ENCODE results near the gene ATP1A3.

ATP1A3 gene

DNA sequence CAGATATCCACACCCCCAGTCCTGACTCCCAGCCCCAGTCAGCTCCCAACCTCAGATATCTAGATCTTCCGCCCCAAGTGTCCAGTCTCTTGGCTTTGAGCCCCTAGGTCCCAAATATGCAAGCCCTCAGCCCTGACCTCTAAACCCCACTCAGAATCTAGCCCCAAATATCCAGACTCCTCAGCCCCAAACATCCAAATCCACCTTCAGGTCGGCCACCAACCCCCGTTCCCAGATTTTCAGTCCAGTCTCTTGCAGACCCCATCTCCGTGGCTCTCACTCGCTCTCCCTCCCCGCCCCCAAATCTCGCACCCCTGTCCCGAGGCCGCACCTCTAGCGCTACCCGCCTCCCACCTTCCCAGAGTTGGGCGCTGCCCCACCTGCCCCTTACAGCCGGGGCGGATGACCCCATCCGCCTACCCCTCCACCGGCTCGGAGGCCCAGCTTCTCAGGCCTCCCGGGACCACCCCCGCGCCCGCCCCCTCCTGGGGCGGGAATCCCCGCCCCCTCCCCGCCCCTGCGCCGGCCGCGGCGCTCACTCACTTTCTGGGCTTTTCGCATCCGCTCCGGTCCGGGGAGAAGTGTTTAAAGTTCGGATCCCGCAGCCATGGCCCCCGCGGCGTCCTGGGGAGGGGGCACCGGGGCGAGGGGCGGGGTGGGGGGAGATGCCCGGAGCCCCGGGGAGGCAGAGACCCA lies 66.4 kb downstream of the ATP1A3 start:
- DNase-seq: no peak

DNA sequence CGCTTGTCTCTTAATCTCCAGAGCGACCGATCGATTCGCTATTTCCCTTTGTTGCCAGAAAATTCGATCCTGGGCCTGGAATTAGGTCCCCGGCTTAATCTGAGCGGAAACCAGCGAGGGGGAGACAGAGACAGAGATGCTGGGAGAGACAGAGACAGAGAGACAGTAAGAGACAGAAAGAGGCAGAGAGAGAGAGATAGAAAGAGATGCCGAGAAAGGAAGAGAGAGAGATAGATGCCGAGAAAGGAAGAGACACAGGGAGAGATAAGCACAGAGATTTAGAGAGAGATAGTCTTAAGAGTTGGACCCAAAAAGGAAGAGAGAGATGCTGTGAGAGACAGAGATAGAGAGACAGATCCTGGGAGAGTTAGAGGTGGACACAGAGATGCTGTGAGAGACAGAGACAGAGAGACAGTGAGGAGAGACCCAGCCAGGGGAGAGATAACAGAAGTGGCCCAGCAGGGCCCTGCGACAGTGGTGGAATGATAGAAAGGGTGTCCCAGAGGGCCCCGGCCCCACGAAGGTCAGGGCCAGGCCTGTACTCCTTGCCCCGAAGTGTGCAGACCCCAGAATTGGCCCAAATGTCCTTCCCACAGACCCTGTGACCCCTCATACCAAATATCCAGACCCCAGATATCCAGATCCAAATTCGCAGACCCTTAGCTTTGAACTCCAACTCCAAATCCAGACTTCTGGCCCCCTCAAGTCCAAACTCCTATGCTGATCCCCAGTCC lies 67.1 kb downstream of the ATP1A3 start:
- no peak for DNase-seq

DNA sequence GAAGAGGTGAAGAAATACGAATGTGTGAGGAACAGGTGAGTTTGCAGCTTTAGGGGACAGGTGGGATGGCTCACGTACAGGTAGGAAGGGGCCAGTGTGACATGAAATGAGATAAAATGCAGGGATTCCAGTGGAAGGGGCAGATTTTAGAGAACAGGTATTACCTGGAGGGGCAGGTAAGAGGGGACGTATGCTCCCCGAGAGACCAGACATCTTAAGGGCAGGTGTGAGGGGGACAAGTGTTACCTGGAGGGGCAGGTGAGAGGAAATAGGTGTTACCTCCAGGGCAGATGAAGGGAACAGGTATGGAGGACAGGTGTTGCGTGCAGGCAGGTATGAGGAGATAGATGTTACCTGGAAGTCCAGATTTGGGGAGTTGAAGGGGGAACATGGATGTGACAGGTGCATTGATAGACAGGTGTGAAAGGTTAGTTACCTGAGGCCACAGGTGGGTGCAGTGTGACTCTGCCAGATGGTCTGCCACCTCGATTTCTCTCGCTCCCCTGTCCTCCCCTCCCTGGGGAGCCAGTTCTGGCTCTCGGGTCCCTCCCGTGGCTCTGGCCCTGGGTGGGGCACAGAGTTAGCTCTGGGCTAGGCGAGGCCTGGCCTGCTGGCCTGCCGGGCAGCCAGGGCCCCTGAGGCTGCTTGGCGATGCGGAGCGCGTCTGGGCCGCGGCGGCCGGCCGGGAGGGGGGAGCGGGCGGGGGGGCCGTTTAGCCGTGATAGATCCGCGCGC lies 67.8 kb downstream of the ATP1A3 start:
- DNase-seq: peak; percentile 26

DNA sequence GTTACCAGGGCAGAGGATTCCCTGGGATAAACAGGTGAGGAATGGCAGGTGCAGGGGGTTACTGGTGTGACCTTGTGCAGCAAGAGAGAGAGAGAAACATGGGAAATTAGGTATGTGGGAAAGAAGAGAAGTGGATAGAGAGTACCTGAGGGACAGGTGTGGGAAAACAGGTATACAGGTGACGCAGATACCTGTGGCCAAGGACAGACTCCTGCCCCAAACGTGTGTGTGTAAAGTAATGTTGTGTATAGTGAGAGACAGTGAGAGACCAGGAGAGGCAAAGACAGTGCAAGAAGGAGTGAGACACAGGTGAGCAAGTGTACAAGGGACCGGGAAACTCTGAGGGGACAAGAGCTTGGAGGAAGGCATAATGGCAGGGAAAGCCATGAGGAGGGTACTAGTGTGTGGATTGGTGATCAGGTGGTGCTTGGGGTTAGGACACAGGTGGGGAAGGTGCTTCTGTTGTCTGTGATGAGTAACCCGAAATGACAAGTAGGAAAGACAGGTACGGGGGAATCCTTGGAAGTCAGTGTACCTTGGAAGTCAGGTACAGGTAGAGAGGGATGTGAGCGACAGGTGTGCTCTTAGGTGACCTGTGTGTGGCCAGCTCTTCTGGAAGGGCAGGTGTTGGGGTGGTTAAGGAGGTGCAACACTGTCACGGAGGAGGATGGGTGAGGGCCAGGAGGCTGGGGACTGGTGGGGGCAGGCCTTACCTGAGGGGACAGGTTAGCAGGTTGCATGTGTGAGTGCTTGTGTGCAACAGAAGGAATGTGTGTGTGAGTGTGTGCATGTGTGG lies 68.6 kb downstream of the ATP1A3 start:
- peak; percentile 64 for DNase-seq

DNA sequence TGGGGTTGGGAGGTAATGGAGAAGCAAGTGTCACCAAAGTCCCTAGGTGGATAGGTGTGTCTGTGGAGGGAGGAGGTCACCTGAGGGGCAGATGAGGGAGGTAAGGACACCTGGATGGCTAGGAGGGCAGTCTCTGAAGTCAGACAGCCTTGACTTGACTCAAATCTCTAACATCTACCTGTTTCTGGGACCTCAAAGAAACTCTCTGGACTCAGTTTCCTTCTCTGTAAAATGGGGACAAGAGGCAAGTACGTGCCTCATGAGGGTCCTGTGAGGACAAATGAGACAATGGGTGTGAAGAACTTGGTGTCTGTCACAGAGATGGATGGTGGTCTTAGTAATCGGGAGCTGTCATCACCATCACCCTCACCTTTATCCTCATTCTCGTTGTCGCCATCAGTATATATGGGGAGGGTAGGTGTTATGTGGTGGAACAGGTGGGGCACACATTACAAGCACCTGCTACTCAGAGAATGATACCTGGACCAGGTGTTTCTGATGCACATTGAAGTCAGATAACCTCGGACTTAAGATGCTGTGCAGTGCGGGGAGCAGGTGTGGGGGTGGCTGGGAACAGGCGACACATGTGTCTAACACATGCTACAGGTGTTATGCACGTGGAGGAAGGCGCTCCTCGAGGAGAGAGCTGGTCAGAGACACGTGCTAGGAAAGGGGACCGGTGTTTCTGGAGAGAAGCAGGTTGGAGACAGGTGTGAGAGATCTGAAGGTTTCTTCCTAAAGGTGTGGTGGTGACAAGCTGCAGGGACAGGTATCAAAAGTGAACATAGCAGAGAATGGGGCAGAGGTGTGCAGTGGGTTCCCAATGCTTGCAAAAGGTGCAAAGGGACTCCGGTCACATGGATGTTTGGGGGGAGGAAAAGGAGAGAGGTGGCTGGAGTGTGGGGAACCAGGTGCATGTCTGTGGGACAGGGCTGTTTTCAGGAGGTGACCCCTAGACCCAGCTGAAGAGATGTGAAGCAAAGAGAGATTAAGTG lies 69.6 kb downstream of the ATP1A3 start:
- DNase-seq: peak; percentile 44

DNA sequence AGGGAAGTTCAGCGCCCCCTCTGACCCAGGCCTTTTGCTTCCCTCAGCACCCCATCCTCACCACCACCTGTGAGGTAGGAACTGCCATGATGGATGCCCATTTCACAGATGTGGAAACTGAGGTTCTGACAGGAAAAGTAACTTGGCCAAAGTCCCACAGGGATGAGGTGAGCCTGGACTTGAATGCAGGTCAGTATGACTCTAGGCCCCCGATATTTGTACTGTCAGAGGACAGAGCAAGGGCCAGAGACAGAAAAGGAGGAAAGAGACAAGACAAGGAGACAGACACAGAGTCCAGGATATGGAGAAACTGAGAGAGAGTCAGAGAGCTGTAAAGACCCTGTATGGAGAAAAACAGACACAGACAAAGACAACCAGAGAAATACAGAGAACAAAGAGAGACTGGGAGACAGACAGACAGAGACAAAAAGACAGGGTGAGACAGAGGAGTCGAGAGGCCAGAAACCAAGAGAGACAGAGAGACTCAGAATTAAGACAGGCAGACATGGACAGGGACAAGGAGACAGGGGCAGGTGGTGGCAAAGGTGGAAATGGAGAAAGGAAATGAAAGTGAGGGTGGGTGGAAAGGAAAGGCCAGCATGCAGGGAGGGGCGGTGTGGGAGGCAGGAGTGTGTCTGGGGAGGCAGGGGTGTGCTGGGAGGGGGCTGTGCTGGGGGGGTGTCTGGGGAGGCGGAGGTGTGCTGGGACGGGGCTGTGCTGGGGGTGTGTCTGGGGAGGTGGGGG lies 70.8 kb downstream of the ATP1A3 start:
- no peak for DNase-seq

DNA sequence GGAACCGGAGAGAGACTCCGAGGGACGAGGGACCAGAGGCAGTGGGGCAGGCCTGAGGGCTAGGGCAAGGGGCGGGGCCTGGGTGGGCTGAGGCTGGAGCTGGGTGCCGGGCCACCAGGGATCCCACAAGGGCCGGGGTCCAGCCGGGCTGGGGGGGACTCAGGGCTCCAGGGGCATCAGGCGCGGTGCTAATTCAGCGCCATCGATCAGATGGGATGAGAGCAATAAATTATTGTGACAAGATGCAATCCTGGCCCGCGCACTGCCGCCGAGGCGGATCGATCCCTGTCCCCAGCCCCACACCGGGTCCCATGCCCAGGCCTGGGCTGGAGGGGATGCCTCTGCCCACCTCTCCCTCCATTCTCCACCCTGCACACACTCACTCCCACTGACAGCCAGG lies 71.4 kb downstream of the ATP1A3 start:
- DNase-seq: no peak

DNA sequence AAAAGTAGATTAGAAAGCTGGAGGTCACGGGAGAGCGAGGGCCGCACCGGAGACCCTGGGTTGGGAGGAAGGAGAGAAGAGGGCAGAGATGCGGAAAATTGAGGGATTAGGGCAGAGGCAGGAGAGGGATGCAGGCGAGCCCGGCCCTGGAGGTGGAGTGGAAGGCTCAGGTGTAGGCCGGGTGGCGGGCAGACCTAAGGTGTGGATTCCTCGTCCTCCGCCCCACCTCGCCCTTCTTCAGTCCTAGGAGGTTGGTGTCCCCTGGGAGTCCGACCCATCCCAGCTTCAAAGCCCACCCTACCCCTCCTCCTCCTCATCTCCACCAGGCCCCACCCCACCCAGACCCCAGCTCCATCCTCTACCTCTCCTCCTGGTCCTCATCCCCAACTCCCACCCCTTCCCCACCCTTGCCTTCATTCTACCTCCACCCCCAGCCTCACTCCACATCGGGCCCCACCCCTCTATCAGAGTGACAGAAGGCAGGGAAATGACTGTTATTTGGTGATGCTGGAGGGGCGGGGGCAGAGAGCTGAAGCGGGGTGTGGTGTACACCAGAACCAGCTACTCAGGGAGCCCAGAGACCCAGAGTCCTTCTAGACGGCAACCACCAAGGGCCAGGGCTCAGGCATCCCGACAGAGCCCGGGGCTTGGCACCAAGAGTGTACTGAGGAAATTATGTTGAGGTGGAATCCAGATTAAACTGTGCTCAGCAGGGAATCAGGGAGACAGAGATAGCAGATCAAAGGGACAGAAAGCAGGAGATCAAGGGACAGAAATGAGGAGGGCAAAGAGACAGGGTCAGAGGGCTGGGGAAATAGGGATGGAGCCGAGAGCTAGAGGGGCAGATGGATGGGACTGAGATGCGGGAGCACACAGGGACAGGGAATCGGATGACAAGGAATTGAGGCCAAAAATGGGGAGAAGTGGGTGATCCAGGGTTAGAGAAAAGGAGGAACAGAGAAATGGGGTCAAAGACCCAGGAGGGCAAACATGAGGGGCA lies 72.2 kb downstream of the ATP1A3 start:
- DNase-seq: no peak

DNA sequence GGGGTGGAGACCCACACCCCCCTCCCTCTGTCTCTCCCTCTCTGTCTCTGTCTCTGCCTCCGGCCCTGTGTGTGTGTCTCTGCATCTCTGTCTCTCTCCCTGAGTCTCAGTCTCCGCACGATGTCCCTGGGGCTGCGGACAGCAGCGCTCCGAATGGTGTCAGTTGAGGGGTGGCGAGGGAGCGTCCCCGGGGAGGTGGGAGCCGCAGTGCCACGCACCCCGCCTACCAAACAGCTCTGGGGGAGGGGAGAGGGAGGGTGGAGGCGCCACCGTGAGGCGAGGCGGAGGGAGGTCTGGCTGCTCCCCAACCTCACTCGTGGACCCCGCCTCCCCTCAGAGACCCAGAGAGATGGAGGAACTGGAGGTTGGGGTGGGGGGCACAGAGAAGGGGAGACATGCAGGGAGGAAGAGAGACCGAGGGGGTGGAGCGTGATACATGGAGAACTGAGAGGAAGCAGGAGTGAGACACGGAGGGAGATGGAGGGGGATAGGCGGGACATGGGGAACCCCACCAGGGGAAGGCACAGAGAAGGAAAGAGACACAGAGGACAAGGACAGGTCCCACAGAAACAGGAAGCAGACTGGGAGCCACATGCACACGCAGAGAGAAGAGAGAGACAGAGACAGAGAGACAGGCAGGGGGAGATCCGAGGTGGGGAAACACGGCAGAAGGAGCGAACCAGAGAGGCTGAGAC lies 73.0 kb downstream of the ATP1A3 start:
- no peak for DNase-seq

DNA sequence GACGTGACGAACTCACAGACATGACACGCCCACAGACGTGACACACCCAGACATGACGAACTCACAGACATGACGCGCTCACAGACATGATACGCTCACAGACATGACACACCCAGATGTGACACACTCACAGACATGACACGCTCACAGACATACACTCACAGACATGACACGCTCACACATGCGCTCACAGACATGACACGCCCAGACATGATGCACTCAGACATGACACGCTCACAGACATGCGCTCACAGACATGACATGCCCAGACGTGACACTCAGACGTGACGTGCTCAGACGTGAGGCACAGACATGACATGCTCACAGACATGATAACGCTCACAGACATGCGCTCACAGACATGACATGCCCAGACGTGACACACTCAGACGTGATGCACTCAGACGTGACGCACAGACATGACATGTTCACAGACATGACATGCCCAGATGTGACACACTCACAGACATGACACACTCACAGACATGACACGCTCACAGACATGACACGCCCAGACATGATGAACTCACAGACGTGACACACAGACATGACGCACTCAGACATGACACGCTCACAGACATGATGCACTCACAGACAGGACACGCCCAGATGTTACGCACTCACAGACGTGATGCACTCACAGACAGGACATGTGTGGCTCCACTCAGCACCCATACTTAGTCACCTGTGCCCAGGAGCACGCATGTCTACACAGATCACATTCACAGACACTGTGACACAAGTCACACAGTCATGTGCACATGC lies 73.9 kb downstream of the ATP1A3 start:
- no peak for DNase-seq

DNA sequence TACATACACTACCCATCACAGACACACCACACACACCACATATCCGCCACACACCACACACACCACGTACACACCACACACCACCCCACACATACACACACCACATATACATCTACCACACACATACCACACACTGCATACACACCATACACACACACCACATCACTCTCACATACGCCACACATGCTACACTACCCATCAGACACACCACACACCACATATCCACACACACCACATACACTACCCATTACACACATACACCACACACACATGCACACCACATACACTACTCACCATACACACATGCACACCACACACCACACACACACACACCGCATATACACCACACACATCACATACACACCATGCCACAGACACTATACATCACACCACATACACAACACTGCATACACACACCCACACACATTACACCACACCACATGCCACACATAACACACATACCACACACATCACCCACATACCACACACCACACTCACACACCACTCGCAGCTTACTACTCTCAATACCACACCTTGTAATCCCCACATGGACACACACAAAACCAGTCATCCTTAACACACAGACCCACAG lies 75.3 kb downstream of the ATP1A3 start:
- DNase-seq: no peak

DNA sequence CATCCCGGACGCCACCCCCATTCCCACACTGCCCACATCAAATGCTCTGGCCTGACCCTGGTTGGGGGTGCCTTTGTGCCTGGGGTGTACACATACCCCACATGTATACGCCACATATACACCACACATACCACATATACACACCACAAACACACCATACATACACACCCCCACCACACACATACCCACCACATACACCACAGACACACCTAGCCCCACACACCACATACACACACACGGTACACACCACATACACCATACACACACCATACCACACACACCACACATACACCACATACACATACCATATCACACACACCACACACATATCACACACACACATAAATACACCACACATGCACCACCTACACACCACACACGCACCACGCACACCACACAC lies 75.9 kb downstream of the ATP1A3 start:
- no peak for DNase-seq

DNA sequence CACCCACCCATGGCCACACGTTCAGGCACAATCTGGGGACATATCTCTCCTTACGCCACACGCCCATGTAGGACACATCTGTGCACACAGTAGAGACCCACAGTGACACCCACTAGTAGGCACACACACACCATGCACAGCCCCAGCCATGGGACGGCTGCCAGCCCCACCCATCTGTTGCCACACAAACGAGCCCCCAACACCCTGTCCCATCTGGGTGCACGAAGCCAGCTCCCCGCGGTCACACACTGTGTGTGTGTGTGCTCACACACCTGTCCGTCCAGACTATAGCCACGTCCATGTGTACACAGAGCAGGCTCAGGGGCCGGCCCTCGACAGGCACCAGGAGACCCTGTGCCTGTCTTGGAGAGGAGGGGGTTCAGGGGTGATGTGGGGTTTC lies 76.4 kb downstream of the ATP1A3 start:
- DNase-seq: no peak
